ENCODE data around the gene SLC25A28. TPM values are rescaled to one million over a fixed set of nuclear protein-coding genes. Genes with fewer than 3 reads are reported as not detected.
A peak's percentile ranks its signal among the peaks of the same experiment; 100 is the strongest.

Gene SLC25A28
- total RNA-seq, 1 donor from 2014 or later: 12.4 TPM

DNA sequence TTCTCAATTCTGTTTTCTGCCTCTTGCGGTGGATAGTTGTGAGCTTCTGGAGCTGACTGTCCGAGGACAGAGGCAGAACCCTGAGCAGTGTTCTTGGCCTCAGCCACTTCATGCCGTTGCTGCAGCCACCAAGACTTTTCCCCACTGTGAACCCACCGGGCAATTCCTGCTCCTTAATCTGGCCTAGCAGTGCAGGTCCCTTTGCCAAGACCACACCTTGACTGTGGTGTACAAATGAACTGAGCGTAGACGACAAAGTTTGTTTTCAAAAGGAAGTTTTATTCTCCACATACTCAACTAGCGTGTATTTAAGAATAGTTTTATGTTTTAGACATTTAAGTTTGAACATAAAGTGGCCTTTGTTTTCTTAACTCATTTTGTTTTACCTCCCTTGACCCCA is 29.4 kb downstream of the SLC25A28 start:
- H3K4me1 Mint-ChIP-seq: peaks cover 5% of the 10 kb centered on the region
- no peak overlapping the region for H3K4me2 ChIP-seq
- TF ChIP-seq EZH2 (IDR thresholded peaks at IDR 0.05) (no peak), EZH2phosphoT487 (IDR thresholded peaks at IDR 0.05) (no peak)
- TF ChIP-seq, protein P1, sequence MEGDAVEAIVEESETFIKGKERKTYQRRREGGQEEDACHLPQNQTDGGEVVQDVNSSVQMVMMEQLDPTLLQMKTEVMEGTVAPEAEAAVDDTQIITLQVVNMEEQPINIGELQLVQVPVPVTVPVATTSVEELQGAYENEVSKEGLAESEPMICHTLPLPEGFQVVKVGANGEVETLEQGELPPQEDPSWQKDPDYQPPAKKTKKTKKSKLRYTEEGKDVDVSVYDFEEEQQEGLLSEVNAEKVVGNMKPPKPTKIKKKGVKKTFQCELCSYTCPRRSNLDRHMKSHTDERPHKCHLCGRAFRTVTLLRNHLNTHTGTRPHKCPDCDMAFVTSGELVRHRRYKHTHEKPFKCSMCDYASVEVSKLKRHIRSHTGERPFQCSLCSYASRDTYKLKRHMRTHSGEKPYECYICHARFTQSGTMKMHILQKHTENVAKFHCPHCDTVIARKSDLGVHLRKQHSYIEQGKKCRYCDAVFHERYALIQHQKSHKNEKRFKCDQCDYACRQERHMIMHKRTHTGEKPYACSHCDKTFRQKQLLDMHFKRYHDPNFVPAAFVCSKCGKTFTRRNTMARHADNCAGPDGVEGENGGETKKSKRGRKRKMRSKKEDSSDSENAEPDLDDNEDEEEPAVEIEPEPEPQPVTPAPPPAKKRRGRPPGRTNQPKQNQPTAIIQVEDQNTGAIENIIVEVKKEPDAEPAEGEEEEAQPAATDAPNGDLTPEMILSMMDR (IDR thresholded peaks at IDR 0.05): no peak
- peaks cover 7% of the 10 kb centered on the region for H3K27me3 Mint-ChIP-seq (ENCODE audit: insufficient read depth, low read depth)
- no peaks in the 10 kb centered on the region for H4K20me1 ChIP-seq (ENCODE audit: low read depth)
- H3K79me2 ChIP-seq (ENCODE audit: low read depth): no peaks in the 10 kb centered on the region
- no peak overlapping the region for H3K27ac ChIP-seq
- no peak overlapping the region for H3K27ac Mint-ChIP-seq
- peaks cover 4% of the 10 kb centered on the region for H3F3A ChIP-seq (ENCODE audit: low read depth)
- no peak overlapping the region for H3K4me3 Mint-ChIP-seq
- DNase-seq (ENCODE audit: low spot score): no peak
- no peak overlapping the region for H3K4me3 ChIP-seq
- no peaks in the 10 kb centered on the region for H3K9me3 ChIP-seq (ENCODE audit: low read depth)
- H3K4me1 ChIP-seq: peaks cover 10% of the 10 kb centered on the region
- no peaks in the 10 kb centered on the region for H3K9me3 Mint-ChIP-seq
- H3K27me3 ChIP-seq: no peaks in the 10 kb centered on the region
- no peak overlapping the region for H2AFZ ChIP-seq (replicated peaks)
- H3K36me3 Mint-ChIP-seq: no peaks in the 10 kb centered on the region
- no peak overlapping the region for H3K9ac ChIP-seq
- no peaks in the 10 kb centered on the region for H3K36me3 ChIP-seq

DNA sequence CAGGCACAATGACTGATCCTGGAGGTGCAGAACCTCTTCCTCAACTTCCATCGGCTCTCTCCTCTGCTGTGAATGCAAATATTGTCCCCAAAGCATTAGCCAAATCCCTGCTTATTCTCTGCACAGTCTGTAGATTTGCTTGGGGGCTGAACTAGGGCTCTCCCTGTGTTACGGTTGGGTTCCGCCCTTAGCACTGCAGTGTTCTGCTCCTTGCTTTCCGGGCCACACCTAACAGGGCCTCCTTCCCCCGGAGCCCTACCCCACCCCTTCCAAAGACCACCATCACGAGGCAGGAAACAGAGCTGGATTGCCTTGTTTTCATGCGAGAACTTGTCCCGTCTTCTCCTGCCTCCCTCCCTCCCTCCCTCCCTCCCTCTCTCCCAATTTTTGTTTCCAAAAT is 36.6 kb downstream of the SLC25A28 start:
- no peaks in the 10 kb centered on the region for H3K9me3 ChIP-seq (ENCODE audit: low read depth)
- no peak overlapping the region for H3K9ac ChIP-seq
- H3K4me1 ChIP-seq: peaks cover 5% of the 10 kb centered on the region
- H2AFZ ChIP-seq (replicated peaks): peak overlapping the region; percentile 13
- H3K27ac ChIP-seq: no peak overlapping the region
- Mint-ChIP-seq H3K27ac (no peak overlapping the region), H3K4me1 (peaks cover 6% of the 10 kb centered on the region), H3K4me3 (no peak overlapping the region), H3K27me3 (ENCODE audit: insufficient read depth, low read depth) (peaks cover 15% of the 10 kb centered on the region), H3K9me3 (no peaks in the 10 kb centered on the region), H3K36me3 (no peaks in the 10 kb centered on the region)
- no peak overlapping the region for H3K4me2 ChIP-seq
- no peaks in the 10 kb centered on the region for H3K36me3 ChIP-seq
- H3K27me3 ChIP-seq: no peaks in the 10 kb centered on the region
- H3F3A ChIP-seq (ENCODE audit: low read depth): no peaks in the 10 kb centered on the region
- H4K20me1 ChIP-seq (ENCODE audit: low read depth): no peaks in the 10 kb centered on the region
- no peak for DNase-seq (ENCODE audit: low spot score)
- no peaks in the 10 kb centered on the region for H3K79me2 ChIP-seq (ENCODE audit: low read depth)
- no peak overlapping the region for H3K4me3 ChIP-seq
- TF ChIP-seq, protein P1 (IDR thresholded peaks at IDR 0.05): no peak
- TF ChIP-seq EZH2 (IDR thresholded peaks at IDR 0.05) (no peak), EZH2phosphoT487 (IDR thresholded peaks at IDR 0.05) (no peak)

DNA sequence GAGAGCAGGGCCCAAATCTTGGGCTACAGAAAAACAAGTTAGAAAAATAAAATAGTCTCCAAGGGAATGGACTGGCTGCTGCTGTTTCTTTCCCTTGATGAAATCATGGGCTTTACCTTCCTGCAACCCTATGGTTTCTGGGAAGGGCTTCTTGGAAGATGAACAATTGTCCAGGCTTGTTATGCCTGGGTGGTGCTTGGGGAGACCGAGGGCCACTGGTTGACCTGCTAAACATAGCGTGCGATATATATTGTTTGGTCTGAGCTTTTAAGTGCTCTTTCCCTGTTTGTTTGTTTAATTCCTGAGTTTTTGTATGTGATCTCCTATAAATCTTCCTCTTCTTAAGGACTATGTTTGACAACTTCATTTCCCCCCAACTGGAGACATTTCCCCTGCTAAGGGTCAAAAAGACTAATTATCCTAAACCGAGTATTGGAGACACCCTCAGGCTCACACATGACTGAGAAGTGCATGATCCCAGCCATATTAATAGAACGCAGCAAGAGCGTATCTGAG is 37.9 kb downstream of the SLC25A28 start:
- Histone ChIP-seq H4K20me1 (ENCODE audit: low read depth) (no peaks in the 10 kb centered on the region), H3K4me1 (no peaks in the 10 kb centered on the region), H3K9ac (no peak overlapping the region), H3K36me3 (no peaks in the 10 kb centered on the region), H3K27ac (no peak overlapping the region), H3K4me3 (no peak overlapping the region), H3K4me2 (no peak overlapping the region), H2AFZ (replicated peaks) (no peak overlapping the region), H3K9me3 (ENCODE audit: low read depth) (no peaks in the 10 kb centered on the region), H3F3A (ENCODE audit: low read depth) (no peaks in the 10 kb centered on the region), H3K27me3 (no peaks in the 10 kb centered on the region), H3K79me2 (ENCODE audit: low read depth) (no peaks in the 10 kb centered on the region)
- Mint-ChIP-seq H3K4me3 (no peak overlapping the region), H3K27me3 (ENCODE audit: insufficient read depth, low read depth) (peaks cover 18% of the 10 kb centered on the region), H3K27ac (no peak overlapping the region), H3K9me3 (no peaks in the 10 kb centered on the region), H3K4me1 (peaks cover 6% of the 10 kb centered on the region), H3K36me3 (no peaks in the 10 kb centered on the region)
- DNase-seq (ENCODE audit: low spot score): no peak
- TF ChIP-seq, protein P1 (IDR thresholded peaks at IDR 0.05): no peak
- TF ChIP-seq EZH2phosphoT487 (IDR thresholded peaks at IDR 0.05): no peak
- no peak for TF ChIP-seq EZH2 (IDR thresholded peaks at IDR 0.05)
